Activated B cell treated with CpG ODN at 0.5 μM for 24 hours (primary cell): ENCODE measurements around the gene ULBP1. TPM values are rescaled to one million over a fixed set of nuclear protein-coding genes. Genes with fewer than 3 reads are reported as not detected.
"Not testable (repeated sequence)": the region's sequence is repeated elsewhere in the genome, so short reads cannot be mapped to it uniquely, and the experiment has no call there.

Experiments
- ATAC-seq: fragments of 200-7000 bp; cut with Tn5 transposase; one replicate; pipeline ENCODE4 v1.10.0; 2021; ENCODE audit warnings: low read depth, mild to moderate bottlenecking, moderate library complexity
- CTCF ChIA-PET: fragments of 350-600 bp; sonication (Branson Sonifier 250); formaldehyde crosslinking; loops from one replicate; lab custom pipeline; 2021; ENCODE audit warnings: antibody characterized with exemption; lab: Charles Lee
- POLR2A ChIA-PET: fragments of 350-600 bp; sonication (Branson Sonifier 250); formaldehyde crosslinking; loops from one replicate; lab custom pipeline; 2021; ENCODE audit warnings: antibody characterized with exemption; lab: Charles Lee
- DNase-seq: peaks from one replicate; pipeline ENCODE4 v3.0.0; 2022
- H3K27ac Mint-ChIP-seq: one replicate; pipeline ENCODE4 v1.8.0; 2020; ENCODE audit warnings: mixed read lengths
- H3K27me3 Mint-ChIP-seq: one replicate; pipeline ENCODE4 v1.8.0; 2021; ENCODE audit warnings: mixed read lengths
- H3K36me3 Mint-ChIP-seq: one replicate; pipeline ENCODE4 v1.8.0; 2021; ENCODE audit warnings: low read depth, mixed read lengths
- H3K4me1 Mint-ChIP-seq: one replicate; pipeline ENCODE4 v1.8.0; 2021; ENCODE audit warnings: mixed read lengths
- H3K4me3 Mint-ChIP-seq: one replicate; pipeline ENCODE4 v1.8.0; 2020; ENCODE audit warnings: mild to moderate bottlenecking, mixed read lengths
- H3K9me3 Mint-ChIP-seq: one replicate; pipeline ENCODE4 v1.8.0; 2020; ENCODE audit warnings: mixed read lengths
- intact Hi-C: fragments of 100-400 bp; cut with micrococcal nuclease; formaldehyde crosslinking; loops from one replicate; pipeline ENCODE4 v1.15.1; 2024
- total RNA-seq: library from RNA; stranded (reverse); gene quantifications from 2 replicates; pipeline ENCODE4 v1.2.3, GENCODE V29; 2022
- TF ChIP-seq, protein P1 (sequence below): fragments of 200-600 bp; IDR thresholded peaks from one replicate; pipeline ENCODE4 v1.8.0; 2022; ENCODE audit warnings: antibody characterized with exemption, mild to moderate bottlenecking

Gene ULBP1
- total RNA-seq, 1 donor from 2014 or later = 2.2 TPM

DNA sequence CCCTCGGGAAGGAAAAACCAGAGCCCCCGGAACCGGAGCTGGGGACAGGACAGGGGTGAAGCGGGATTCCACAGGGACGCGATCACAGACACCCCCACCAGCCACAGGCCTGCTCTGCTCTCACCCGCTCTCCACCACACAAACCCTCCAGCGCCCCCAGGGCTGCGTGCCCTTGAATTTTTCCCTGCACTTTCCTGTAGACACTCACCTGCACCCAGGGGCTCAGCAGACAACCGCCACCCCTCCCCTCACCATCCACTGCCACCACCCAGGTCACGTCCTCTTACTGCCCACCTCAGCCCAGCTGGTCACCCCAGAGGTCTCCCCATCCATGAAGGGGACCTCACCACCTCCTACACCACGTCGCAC, 21.3 kb upstream of the ULBP1 start:
- peaks cover 42% of the 10 kb centered on the region for H3K27me3 Mint-ChIP-seq
- H3K27ac Mint-ChIP-seq = peak overlapping the region; percentile 21
- POLR2A ChIA-PET = interaction anchor here (0.6 kb wide), 1 partner anchor 62 kb away, joined by 5 read pairs; no protein-coding TSS in a partner anchor
- DNase-seq (no peak), ATAC-seq (no peak)
- intact Hi-C loops = loop anchor here (5.0 kb wide), 1 partner anchor 80 kb away; the partner anchor contains the start of gene LRP11
- peaks cover 2% of the 10 kb centered on the region for H3K36me3 Mint-ChIP-seq
- H3K9me3 Mint-ChIP-seq = no peaks in the 10 kb centered on the region
- CTCF ChIA-PET = no interaction called here
- peak overlapping the region; percentile 89 for H3K4me3 Mint-ChIP-seq
- H3K4me1 Mint-ChIP-seq = peaks cover 42% of the 10 kb centered on the region
- TF ChIP-seq, protein P1, sequence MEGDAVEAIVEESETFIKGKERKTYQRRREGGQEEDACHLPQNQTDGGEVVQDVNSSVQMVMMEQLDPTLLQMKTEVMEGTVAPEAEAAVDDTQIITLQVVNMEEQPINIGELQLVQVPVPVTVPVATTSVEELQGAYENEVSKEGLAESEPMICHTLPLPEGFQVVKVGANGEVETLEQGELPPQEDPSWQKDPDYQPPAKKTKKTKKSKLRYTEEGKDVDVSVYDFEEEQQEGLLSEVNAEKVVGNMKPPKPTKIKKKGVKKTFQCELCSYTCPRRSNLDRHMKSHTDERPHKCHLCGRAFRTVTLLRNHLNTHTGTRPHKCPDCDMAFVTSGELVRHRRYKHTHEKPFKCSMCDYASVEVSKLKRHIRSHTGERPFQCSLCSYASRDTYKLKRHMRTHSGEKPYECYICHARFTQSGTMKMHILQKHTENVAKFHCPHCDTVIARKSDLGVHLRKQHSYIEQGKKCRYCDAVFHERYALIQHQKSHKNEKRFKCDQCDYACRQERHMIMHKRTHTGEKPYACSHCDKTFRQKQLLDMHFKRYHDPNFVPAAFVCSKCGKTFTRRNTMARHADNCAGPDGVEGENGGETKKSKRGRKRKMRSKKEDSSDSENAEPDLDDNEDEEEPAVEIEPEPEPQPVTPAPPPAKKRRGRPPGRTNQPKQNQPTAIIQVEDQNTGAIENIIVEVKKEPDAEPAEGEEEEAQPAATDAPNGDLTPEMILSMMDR = no peak

DNA sequence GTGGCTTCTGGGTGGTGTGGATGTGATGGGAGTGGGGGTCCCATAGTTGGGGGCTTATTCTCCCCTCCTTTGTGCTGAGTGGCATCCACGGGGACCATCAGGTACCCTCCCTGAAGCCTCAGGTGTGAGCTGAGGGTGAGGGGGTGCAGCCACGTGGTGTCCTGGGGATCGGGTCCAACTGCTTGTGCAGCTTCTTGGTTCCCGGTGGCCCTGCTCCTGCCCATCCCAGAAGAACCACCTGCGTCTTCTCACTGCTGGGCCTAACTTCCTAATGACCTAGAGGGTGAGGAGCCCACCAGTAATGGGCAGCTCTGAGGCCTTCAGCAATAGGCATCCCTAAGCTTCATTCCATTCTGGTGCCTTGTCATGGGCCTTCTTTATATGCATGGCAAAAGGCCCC, 20.4 kb upstream of the ULBP1 start:
- H3K27ac Mint-ChIP-seq, POLR2A ChIA-PET, CTCF ChIA-PET, ATAC-seq, DNase-seq, H3K9me3 Mint-ChIP-seq, H3K36me3 Mint-ChIP-seq: not testable (repeated sequence)
- H3K27me3 Mint-ChIP-seq = peaks cover 46% of the 10 kb centered on the region
- intact Hi-C loops = loop anchor here (5.0 kb wide), 1 partner anchor 81 kb away; the partner anchor contains the start of gene LRP11
- peaks cover 36% of the 10 kb centered on the region for H3K4me1 Mint-ChIP-seq
- peak overlapping the region; percentile 26 for H3K4me3 Mint-ChIP-seq

DNA sequence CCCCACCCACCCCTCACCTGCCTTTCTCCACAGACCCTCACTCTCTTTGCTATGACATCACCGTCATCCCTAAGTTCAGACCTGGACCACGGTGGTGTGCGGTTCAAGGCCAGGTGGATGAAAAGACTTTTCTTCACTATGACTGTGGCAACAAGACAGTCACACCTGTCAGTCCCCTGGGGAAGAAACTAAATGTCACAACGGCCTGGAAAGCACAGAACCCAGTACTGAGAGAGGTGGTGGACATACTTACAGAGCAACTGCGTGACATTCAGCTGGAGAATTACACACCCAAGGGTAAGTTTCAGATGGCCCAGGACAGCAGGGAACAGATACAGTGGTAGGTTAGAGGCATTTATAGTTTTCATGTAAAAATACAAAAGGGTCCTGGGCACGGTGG, 18.5 kb upstream of the ULBP1 start:
- H3K36me3 Mint-ChIP-seq, H3K9me3 Mint-ChIP-seq, H3K27ac Mint-ChIP-seq, CTCF ChIA-PET, H3K4me3 Mint-ChIP-seq, ATAC-seq, DNase-seq, intact Hi-C loops, POLR2A ChIA-PET: not testable (repeated sequence)
- H3K4me1 Mint-ChIP-seq = peaks cover 20% of the 10 kb centered on the region
- H3K27me3 Mint-ChIP-seq = peaks cover 47% of the 10 kb centered on the region

DNA sequence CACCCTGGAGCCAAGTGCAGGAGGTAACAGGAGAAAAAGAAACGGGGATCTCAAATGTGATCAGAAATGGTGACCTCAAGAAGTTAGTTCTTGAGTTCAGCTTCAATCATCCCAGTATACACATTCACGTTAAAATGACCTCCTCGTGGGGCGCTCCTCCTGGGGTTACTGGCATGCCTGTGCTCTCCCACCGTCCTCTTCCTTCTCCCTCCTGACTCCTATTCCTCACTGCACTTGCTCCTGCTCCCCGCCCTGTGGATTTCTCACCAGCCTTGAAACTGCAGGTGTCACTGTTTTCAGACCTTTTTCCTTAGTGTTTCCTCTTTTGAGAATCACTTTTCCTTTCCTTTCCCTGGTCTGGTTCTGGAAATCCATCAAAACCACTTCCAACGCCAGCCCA, 17.1 kb upstream of the ULBP1 start:
- H3K27ac Mint-ChIP-seq, DNase-seq, H3K4me3 Mint-ChIP-seq, ATAC-seq, H3K36me3 Mint-ChIP-seq, POLR2A ChIA-PET, H3K4me1 Mint-ChIP-seq, intact Hi-C loops, CTCF ChIA-PET, H3K9me3 Mint-ChIP-seq: not testable (repeated sequence)
- H3K27me3 Mint-ChIP-seq = peaks cover 53% of the 10 kb centered on the region

DNA sequence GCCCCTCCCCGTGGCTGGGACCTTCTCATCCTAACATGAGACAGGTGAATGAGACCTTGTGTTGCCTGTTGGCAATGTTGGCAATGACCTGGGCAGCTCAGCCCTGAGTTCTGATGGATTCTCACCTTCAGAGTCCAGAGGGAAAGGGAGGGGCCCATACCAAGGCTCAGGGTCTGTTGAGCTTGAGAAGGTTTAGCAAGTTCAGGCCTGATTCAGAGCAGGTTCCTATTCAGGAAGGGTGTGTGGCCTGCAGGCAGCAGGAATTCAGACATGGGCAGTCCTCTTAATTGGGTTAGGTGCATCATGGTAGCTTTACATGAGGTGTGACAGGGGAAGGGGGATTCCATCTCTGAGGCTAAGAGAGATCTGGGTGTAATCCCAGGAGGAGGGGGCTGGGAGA, 16.2 kb upstream of the ULBP1 start:
- H3K4me3 Mint-ChIP-seq, ATAC-seq, H3K9me3 Mint-ChIP-seq, CTCF ChIA-PET, H3K27ac Mint-ChIP-seq, H3K36me3 Mint-ChIP-seq, POLR2A ChIA-PET, DNase-seq, H3K4me1 Mint-ChIP-seq, intact Hi-C loops: not testable (repeated sequence)
- H3K27me3 Mint-ChIP-seq = peaks cover 56% of the 10 kb centered on the region

DNA sequence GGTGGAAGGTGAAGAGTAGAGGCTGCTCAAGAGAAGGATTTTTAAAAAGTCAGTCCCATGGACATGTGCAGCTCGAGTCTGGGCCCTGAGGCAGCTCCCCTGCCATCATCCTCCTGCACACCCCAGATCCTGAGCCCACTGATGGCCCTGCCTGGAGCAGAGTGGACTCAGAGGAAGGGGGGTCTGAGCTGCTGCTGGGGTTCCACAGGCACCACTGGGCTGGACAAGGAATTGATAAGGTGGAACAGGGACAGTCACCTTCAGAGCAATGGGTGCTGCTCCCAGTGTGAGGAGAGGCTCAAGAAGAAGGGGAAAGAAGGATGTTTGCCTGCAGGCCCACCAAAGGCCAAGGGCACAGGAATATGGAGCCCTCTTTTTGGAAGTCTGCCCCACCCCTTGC, 15.7 kb upstream of the ULBP1 start:
- H3K27ac Mint-ChIP-seq = no peak overlapping the region
- ChIA-PET POLR2A (no interaction called here), CTCF (no interaction called here)
- no peaks in the 10 kb centered on the region for H3K36me3 Mint-ChIP-seq
- ATAC-seq (no peak), DNase-seq (no peak)
- H3K9me3 Mint-ChIP-seq = no peaks in the 10 kb centered on the region
- intact Hi-C loops = no loop called here
- H3K4me1 Mint-ChIP-seq = no peaks in the 10 kb centered on the region
- H3K4me3 Mint-ChIP-seq = no peak overlapping the region
- TF ChIP-seq, protein P1 = no peak
- peaks cover 55% of the 10 kb centered on the region for H3K27me3 Mint-ChIP-seq

DNA sequence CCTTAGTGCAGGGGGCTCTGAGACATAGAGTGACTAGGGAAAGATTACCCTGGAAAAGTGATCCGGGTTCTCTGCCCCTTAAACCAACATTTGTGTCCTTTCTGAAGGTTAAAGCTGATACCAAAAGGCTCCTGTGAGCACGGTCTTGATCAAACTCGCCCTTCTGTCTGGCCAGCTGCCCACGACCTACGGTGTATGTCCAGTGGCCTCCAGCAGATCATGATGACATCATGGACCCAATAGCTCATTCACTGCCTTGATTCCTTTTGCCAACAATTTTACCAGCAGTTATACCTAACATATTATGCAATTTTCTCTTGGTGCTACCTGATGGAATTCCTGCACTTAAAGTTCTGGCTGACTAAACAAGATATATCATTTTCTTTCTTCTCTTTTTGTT, 15.1 kb upstream of the ULBP1 start:
- H3K36me3 Mint-ChIP-seq = no peaks in the 10 kb centered on the region
- CTCF ChIA-PET = no interaction called here
- no peak for DNase-seq

More for the DNA sequence above, 15.1 kb upstream of the ULBP1 start:
- POLR2A ChIA-PET = no interaction called here
- Mint-ChIP-seq H3K4me1 (peaks cover 2% of the 10 kb centered on the region), H3K27ac (no peak overlapping the region), H3K4me3 (no peak overlapping the region), H3K27me3 (peaks cover 58% of the 10 kb centered on the region), H3K9me3 (no peaks in the 10 kb centered on the region)
- ATAC-seq = no peak
- TF ChIP-seq, protein P1 = no peak
- intact Hi-C loops = no loop called here
